Bronchial epithelial cell (primary cell): ENCODE results near the gene KRT16. TPM values are rescaled to one million over a fixed set of nuclear protein-coding genes. Genes with fewer than 3 reads are reported as not detected.
"Not testable (repeated sequence)": the region's sequence is repeated elsewhere in the genome, so short reads cannot be mapped to it uniquely, and the experiment has no call there.

Experiments
- DNase-seq: peaks from one replicate; pipeline ENCODE4 v3.0.0-alpha.2; 2010; ENCODE audit warnings: low read depth
- FAIRE-seq: peaks from 2 replicates; lab custom pipeline; 2011; peaks lifted over from hg19 to GRCh38; lab: Jason Lieb, UNC
- H3K27me3 ChIP-seq: 2 replicates; pipeline ENCODE4 v1.5.1; 2011; ENCODE audit warnings: low read length; ENCODE audit not compliant: control insufficient read depth, insufficient read depth
- H3K36me3 ChIP-seq: 2 replicates; pipeline ENCODE4 v1.5.1; 2011; ENCODE audit warnings: low read length; ENCODE audit not compliant: control insufficient read depth, insufficient read depth
- H3K4me3 ChIP-seq: 2 replicates; pipeline ENCODE4 v1.5.1; 2011; ENCODE audit warnings: mild to moderate bottlenecking, low read depth, low read length, control low read depth
- total RNA-seq: library from RNA; depleted of rRNA; stranded (reverse); fragments of >200 nt; gene quantifications from 2 replicates; pipeline ENCODE4 v1.2.1, GENCODE V29; 2014
- TF ChIP-seq, protein P1 (sequence below): IDR thresholded peaks from 2 replicates; pipeline ENCODE4 v1.5.1; 2011; ENCODE audit warnings: mild to moderate bottlenecking, moderate library complexity, low read length, control low read depth, inconsistent platforms; ENCODE audit not compliant: insufficient read depth, severe bottlenecking

The KRT16 gene
- total RNA-seq, 1 donor from 2014 or later: 1,390 TPM

DNA sequence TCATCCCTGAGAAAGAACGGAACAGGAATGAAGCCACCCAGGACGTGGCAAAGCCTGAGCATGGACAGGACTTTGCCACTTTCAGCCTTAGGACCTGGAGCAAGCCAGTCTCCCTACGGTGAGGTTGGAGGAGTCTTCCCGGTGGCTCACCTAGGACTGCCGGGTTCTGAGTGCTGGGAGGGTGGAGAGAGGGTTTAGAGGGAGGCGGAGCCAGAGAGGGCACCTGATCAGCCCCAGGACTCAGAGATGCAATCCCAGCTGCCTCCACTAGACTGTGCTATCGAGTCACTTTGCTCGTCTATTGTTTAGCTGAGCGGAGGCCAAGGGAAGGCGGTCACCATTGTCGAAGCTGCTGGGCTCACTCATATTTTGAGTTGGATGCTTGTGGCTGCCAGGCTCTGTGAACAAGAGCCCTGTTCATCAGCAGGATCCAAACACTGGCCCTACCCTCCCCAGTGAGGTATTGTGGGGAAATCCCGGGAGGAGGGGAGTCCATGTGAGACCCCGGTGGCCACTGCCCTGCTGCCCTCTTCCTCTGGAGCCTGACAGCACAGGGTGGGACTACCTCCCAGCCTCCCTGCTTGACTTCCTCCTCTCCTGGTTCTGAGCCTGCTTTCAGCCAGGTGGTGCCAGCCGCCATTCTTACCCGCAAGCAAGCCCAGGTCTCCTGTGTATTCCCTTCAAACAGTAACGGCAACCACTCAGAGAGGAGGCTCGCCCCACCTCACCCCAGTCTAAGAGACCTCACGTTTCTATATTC is 32.9 kb downstream of the KRT16 start:
- peak; percentile 80 for FAIRE-seq

DNA sequence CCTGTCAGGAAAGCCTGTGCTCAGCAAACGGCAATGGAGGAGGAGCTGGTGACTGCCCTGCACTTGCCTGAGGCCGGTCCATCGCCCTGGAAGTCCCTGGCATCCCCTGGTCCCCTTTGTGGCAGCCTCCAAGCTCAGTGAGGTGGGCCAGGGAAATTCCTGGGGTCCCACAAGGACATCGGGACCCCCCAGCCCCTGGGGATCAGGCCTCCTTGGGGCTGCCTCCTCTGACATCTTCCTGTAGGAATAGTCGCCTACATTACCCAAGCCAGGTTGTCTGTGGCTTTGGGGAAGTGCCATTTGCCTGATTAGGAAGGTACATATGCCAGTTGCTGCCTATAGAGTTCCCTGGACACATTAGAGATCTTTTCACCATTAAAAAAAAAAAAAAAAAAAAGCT is 33.6 kb downstream of the KRT16 start:
- Histone ChIP-seq H3K4me3 (no peak overlapping the region), H3K27me3 (no peaks in the 10 kb centered on the region), H3K36me3 (peaks cover 5% of the 10 kb centered on the region)
- DNase-seq: no peak
- TF ChIP-seq, protein P1, sequence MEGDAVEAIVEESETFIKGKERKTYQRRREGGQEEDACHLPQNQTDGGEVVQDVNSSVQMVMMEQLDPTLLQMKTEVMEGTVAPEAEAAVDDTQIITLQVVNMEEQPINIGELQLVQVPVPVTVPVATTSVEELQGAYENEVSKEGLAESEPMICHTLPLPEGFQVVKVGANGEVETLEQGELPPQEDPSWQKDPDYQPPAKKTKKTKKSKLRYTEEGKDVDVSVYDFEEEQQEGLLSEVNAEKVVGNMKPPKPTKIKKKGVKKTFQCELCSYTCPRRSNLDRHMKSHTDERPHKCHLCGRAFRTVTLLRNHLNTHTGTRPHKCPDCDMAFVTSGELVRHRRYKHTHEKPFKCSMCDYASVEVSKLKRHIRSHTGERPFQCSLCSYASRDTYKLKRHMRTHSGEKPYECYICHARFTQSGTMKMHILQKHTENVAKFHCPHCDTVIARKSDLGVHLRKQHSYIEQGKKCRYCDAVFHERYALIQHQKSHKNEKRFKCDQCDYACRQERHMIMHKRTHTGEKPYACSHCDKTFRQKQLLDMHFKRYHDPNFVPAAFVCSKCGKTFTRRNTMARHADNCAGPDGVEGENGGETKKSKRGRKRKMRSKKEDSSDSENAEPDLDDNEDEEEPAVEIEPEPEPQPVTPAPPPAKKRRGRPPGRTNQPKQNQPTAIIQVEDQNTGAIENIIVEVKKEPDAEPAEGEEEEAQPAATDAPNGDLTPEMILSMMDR: no peak
- FAIRE-seq: no peak

More for the DNA sequence above, 32.9 kb downstream of the KRT16 start:
- peak; percentile 94 for DNase-seq
- H3K27me3 ChIP-seq: no peaks in the 10 kb centered on the region
- no peak overlapping the region for H3K4me3 ChIP-seq
- TF ChIP-seq, protein P1: peak; percentile 99
- H3K36me3 ChIP-seq: peaks cover 5% of the 10 kb centered on the region

DNA sequence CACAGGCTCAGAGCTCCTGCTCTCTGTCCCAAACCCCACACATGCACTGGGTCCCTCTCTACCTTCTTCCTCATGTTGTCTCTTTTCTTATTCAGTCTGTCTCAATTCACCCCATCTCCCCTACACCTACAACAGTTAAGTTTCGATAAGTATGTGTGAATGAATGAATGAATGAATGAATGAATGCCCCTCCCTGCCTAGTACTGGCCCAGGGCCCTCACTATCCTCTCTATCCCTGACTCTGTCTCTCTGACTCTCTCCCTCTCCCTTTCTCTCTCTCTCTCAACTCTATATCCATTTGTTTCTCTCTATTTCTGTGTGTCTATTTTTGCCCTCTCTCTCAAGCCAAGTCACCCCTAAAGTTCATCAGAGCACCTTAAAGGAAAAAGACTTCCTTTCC is 34.0 kb downstream of the KRT16 start:
- TF ChIP-seq, protein P1: no peak
- FAIRE-seq: no peak

DNA sequence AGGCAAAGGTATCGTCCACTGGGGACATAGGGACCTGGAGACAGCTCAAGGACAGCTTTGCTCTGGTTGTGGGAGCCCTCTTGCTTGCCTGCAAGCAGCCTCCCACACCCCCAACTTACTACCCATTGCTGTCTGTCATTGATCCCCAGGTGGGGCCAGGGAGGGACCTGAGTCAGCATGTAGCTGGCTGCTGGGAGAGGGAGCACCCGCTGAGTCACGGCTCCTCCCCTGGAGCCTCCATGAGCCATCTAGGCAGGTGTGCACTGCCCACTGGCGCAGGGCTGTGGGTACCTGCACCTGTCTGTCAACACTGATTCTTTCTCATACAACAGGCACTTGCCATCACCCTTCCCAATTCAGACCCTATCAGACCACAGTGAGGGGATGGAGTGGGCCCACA is 35.8 kb downstream of the KRT16 start:
- H3K27me3 ChIP-seq, H3K36me3 ChIP-seq, FAIRE-seq, H3K4me3 ChIP-seq: not testable (repeated sequence)
- TF ChIP-seq, protein P1: peak; percentile 38
- DNase-seq: peak; percentile 81

More for the DNA sequence above, 34.0 kb downstream of the KRT16 start:
- Histone ChIP-seq H3K27me3 (no peaks in the 10 kb centered on the region), H3K36me3 (peaks cover 4% of the 10 kb centered on the region), H3K4me3 (no peak overlapping the region)
- no peak for DNase-seq

DNA sequence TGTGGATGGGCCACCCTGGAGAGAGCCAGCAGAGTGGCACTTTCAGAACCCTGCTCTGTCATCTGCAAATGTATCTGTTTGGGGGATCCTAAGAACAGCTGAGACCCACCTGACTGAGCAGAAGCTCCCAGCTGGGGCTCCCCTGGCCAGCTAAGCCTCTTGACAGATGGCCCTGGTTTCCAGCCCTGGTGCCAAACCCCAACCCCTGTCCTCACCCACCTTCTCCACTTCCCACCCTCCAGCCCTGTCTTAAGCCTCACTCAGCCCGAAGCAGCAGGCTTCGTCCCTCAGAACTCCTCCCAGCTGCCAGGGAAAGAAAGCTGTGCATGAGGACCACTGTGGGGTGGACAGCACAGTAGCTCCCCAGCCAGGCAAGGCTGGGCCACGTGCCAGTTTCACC is 37.2 kb downstream of the KRT16 start:
- FAIRE-seq (no peak), DNase-seq (no peak)
- H3K36me3 ChIP-seq: no peaks in the 10 kb centered on the region
- H3K4me3 ChIP-seq: no peak overlapping the region
- peaks cover 2% of the 10 kb centered on the region for H3K27me3 ChIP-seq
- TF ChIP-seq, protein P1: no peak
